Colon (tissue), 2 donors: Measurements from ENCODE around the gene EIF4G3.
A peak's percentile ranks its signal among the peaks of the same experiment; 100 is the strongest.
"Not testable (repeated sequence)": the region's sequence is repeated elsewhere in the genome, so short reads cannot be mapped to it uniquely, and the experiment has no call there.

Experiments
- FAIRE-seq: peaks from 2 replicates; lab custom pipeline; 2012; peaks lifted over from hg19 to GRCh38; lab: Jason Lieb, UNC
- donor health status: control.
- donor health status: control.

EIF4G3 gene

DNA sequence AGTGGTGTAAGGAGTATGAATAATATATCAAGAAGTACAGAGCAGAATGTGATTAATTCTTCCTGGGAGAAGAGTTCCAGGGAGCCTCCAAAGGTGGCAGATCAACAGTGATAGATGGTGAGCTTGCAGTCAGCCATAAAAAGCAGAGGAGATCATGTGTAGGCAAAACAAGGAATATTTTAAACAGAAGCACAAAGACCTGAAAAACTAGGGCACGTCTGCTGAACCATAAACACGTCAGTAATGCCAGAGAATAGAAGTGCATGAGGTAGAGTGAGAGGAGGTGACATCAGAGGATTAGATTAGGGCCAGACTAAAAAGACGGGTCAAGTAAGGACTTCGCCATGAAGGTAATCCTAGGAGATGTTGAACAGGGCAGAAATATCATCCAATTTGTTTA is 151.8 kb downstream of the EIF4G3 start:
- FAIRE-seq: no peak

DNA sequence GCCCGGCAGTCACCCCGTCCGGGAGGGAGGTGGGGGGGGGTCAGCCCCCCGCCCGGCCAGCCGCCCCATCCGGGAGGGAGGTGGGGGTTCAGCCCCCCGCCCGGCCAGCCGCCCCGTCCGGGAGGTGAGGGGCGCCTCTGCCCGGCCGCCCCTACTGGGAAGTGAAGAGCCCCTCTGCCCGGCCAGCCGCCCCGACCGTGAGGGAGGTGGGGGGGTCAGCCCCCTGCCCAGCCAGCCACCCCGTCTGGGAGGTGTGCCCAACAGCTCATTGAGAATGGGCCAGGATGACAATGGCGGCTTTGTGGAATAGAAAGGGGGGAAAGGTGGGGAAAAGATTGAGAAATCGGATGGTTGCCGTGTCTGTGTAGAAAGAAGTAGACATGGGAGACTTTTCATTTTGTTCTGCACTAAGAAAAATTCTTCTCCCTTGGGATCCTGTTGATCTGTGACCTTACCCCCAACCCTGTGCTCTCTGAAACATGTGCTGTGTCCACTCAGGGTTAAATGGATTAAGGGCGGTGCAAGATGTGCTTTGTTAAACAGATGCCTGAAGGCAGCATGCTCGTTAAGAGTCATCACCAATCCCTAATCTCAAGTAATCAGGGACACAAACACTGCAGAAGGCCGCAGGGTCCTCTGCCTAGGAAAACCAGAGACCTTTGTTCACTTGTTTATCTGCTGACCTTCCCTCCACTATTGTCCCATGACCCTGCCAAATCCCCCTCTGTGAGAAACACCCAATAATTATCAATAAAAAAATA is 152.4 kb downstream of the EIF4G3 start:
- not testable (repeated sequence) for FAIRE-seq

DNA sequence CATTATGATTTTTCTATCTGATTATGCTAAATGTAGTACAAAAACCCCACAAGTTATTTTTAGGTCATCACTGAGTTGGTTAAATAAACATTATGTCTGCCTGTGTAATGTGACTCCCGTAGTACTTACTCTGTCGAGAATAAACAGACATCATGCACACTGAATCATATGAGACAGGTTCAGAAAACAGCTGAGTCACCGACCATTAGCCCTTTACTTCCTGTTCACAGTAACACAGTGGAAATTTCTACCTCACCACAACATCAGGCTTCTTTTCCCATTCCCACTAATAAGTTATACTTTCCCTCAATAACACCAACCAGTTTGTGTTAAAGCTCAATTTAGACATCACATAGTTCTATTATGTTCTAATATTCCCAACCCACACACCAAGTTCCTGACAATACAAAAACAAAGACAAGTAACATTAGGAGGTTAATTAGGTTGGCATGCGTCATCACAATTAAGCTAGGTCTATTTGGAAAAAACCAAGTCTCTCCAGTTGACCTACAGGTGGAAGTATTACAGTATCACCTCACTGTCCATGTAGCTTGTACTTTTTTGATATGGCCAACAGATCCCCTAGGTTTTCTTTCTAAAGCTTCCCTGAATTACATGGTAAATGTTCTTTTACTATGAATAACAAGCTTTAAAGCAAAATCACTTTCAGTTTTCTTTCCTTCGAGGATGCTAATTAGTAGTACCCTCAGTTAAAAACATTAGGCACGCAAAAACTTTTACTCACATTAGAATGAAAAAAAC is 154.2 kb downstream of the EIF4G3 start:
- peak; percentile 61 for FAIRE-seq

DNA sequence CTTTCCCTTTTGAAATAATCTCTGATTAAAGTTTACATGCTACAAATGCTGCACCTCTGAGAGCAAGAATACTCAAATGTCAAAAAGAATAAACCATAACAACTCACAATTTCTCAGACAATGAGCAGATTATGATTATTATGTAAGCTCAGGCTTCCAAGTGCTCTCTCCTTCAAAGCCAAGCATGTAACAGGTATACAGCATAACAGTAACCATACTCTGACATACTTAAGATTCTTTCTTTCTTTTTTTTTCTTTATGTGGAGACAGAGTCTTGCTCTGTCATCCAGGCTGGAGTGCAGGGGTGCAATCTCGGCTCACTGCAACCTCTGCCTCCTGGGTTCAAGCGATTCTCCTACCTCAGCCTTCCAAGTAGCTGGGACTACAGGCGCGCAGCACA is 155.4 kb downstream of the EIF4G3 start:
- no peak for FAIRE-seq

DNA sequence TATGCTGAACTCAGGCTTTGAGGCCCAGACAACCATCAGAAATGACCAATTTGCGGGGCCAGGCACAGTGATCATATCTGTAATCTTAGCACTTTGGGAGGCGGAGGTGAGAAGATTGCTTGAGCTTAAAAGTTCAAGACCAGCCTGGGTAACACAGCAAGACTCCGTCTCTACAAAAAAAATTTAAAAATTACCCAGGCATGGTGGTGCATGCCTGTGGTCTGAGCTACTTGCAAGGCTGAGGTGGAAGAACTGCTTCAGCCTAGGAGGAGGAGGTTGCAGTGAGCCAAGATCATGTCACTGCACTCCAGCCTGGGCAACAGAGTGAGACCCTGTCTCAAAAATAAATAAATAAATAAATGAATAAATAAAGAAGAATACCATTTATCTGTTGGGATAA is 156.5 kb downstream of the EIF4G3 start:
- no peak for FAIRE-seq

DNA sequence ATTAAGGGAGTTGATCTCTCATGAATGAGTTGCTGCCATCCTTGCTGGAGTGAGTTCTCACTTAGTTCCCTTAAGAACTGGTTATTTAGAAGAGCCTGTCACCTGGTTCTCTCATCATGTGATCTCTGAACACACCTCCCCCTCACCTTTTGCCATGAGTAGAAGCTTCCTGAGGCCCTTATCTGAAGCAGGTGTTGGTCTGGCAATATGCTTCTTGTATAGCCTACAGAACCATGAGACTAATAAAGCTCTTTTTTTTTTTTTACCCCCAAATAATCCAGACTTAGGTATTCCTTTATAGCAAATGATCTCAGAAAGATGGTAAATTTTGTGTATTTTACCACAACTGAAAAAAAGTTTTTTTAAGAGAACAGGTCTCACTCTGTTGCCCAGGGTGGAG is 158.0 kb downstream of the EIF4G3 start:
- FAIRE-seq: no peak

DNA sequence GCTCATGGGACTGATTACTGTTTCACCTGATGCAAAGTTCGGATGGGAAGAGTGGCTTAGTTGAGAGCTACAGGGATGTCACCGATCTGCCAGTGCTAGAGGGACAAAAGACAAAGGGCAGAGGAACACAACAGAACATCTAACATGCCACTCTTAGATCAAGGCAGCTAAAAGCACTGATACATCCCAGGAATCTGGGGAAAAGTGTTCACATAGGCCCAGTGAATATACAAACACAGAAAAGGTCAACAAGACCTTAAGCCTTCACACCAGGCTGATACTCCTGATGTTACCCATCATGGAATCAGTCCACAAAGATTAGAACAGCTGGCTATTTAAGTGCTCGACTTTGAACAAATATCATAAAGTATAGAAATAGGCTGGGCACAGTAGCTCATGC is 163.2 kb downstream of the EIF4G3 start:
- FAIRE-seq: no peak

DNA sequence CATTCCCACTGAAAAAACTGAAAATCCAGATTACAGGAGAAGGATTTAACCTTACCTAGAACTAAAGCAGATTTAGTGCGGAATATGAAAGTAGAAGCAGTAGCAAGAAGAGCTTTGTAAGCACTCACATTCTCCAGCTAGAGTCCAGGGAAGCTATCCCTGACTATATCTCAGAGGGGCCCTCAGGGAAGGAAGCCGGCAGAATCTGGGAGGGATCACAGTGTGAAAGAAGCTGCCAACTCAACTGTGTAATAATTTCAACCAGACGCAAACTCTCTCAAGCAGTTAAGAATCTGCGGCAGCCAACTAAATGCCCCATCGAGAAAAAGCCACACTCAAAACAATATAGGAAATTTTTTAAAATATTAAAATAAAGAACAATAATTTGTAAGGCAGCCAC is 163.8 kb downstream of the EIF4G3 start:
- FAIRE-seq: no peak

DNA sequence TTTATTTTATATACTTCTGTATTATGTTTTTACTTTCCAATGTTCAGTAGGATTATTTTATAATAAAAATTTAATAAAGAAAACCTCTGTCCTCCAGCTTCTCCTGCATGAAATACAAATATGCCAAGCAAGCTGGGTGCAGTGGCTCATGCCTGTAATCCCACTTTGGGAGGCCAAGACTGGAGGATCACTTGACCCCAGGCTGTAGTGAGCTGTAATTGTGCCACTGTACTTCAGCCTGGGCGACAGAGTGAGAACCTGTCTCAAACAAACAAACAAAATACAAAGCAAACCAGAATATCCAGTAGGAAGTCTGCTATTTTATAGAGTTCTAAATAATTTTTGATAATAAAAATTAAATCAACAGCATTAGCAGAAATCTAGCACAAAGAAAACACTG is 168.8 kb downstream of the EIF4G3 start:
- FAIRE-seq: no peak

DNA sequence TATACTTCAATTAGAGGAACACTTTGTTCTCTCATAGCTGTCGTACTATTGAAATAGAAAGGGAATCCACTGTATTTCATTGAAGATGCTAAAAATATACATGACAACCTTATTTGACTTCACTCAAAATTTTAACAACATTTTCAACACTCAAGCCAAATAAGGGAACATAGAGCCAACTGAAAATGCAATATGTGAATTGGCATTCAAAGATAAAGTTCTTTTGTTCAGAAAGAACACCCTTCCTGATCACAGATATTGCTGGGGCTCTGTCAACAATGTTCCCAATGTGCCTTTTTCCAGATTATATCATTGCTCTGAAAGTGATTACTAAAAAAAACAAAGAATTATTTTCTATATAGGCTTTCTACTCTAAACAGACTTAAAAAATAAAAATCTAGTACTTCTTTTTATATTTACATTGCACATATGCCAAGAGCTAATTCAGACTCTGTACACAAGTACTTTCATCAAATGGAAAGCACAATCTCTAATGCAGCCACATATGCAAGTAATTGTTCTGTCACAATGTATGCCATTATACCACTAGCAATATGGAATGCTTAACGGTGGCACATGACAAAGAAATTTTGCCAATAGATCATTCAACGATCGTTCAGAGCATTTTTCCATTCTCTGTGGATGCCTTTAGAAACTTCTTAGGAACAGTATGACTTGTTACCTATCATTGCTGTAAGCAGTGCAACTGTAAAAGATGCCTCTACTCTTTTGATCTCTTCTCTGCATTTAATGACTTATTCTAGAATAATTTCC is 171.0 kb downstream of the EIF4G3 start:
- no peak for FAIRE-seq

DNA sequence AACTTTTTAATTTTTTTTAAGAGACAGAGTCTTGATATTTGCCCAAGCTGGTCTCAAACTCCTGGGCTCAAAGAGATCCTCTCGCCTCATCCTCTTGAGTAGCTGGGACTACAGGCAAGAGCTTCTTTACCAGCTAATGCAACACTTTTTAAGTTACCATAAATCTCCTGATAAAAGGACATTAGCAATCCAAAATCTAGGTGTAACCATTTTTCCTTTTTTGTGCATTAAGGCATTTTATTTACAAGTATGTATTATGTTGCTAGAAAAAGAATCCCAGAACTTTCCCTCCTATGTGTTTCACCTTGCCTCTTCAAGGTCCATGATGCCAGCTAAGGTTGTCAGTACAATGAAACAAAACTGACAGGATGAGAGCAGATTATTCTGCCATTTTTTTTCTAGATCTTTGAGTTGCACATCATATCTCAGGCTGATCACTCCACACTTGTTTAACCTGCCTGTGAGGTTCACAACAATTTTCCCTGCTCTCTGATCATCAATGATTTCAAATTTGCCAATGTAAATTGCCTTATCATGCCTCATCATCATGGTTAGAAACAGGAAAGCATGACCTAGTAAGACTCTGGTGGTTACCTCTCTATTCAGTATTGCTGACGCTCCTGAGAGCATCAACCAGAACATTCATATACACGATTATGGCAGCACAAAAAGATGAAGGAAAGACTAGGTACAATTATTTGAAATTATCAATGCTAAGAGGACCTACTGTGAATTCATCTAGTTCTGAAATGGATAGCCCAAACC is 173.2 kb downstream of the EIF4G3 start:
- no peak for FAIRE-seq

DNA sequence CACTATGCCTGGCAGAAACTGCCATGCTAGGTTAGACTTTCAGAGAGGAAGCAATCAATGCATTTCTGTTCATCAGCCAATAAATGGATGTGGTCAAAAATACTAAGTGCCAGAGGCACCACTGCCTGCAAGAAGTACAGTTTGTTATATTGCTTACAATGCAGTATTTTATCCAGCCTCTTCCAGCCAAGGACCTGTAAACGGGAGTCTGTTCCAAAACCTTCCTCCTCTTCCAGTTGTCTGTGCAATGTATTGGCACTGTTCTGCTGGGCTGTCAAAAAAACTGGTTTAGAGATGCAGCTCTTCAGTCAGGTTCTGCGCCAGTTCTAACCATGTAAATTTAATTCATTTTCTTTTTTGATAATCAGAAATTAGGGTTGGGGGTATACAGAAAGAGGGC is 175.7 kb downstream of the EIF4G3 start:
- FAIRE-seq: no peak

DNA sequence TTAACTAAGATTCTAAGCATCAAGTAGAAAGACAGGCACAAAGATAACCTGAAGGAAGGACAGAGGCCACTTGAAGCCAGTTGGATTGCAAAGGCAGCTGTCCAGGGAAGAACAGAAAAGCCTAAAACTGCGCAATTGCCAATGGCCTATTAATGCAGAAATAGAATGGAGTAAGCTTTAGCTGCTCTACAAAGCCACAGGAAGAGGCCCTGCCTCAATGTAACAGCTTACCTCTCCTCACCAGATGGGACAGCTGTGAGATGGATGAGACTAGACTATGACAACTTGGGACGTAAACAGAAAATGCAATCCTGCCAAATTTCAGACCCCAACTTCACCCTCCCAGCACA is 176.5 kb downstream of the EIF4G3 start:
- FAIRE-seq: no peak

DNA sequence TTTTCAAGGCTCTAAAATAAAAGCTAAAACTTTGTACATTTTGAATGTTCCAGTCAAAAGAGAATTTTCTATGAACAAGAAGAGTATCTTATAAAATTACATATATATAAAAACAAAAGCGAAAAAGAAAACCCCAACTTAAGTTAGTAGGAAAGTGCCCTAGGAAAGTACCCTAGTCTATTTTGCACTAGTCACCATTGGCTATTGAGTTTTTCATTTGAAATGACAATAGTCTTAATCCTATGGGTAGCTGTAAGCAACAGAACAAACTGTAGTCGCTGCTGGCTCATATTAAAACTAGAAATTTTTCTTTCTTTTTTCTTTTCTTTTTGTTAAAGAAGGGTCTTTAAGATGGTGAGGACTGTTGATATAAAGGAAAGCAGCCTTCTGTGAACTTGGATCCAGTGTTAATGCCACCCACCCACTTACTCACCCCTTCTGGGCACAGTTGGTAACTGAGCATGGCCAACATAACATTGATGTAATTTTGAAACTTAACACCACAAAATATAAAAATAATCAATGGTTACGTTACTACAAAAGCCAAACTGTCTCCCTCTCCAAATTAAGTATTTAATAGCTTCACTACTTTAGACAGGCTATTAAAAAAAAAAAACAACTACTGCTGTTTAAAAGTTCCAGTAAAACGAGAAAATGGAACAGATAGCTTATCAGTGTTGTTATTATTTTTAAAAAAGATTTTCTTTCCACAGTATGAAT is 177.0 kb downstream of the EIF4G3 start:
- no peak for FAIRE-seq

DNA sequence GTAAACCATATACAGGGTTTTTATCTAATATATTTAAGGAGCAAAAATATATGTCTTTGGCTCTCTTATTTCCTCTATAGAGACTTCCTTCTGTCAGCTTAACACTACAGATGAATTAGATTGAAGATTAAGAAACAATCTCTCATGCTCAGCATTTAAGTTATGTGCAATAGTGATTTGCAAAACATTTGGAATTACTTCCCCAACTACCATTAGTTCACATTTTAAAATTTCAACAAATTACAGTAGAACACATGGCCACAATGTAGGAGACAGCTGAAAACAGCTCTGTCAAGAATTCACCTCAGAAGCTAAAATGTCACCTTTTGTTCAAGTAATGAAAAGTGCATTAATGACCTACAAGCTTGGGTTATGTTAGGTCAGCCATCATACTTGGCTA is 177.9 kb downstream of the EIF4G3 start:
- no peak for FAIRE-seq

DNA sequence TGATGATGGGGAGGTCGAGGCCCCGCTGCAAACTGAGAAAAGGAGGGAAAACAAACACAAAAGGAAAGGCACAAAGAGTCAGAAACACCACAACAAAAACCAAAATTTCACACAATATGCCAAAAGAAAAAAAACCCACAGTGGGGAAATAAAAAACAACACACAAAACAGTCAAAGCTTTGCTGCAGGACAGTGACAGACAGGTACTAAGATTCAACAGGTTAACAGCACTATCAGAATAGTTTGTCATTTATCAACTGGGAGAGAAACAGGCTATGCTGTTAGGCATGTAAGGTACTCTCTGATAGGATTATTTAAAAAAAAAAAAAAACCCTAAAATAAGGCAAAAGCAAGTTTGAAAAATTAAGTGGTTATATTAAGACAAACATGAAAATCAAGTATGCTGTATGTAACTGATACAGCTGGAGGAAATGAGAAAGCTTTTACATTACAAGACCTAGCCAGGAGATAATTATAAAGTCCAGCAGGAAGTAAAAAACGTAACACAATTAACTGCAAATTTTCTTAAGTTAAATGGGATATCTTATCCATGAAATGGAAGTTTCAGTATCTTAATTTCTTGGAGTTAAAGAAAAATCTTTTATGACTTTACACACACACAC is 179.0 kb downstream of the EIF4G3 start:
- FAIRE-seq: no peak

DNA sequence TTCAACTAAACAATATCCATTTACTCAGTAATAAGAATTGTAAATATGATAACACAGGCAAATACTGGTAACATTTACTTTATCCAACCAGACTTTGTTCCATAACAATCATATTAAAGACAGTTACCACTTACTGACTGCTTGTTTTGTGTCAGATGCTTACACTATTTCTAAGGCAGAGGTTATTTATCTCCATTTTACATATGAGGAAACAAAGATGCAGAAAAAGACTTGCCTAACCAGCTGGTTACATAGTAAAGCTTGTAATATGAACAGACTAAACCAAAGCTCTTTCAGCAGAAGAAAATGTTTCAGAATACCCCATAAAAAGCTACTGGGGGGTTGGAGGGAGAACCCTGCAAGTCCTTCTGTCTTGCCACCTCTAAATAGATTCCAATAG is 180.1 kb downstream of the EIF4G3 start:
- FAIRE-seq: no peak

DNA sequence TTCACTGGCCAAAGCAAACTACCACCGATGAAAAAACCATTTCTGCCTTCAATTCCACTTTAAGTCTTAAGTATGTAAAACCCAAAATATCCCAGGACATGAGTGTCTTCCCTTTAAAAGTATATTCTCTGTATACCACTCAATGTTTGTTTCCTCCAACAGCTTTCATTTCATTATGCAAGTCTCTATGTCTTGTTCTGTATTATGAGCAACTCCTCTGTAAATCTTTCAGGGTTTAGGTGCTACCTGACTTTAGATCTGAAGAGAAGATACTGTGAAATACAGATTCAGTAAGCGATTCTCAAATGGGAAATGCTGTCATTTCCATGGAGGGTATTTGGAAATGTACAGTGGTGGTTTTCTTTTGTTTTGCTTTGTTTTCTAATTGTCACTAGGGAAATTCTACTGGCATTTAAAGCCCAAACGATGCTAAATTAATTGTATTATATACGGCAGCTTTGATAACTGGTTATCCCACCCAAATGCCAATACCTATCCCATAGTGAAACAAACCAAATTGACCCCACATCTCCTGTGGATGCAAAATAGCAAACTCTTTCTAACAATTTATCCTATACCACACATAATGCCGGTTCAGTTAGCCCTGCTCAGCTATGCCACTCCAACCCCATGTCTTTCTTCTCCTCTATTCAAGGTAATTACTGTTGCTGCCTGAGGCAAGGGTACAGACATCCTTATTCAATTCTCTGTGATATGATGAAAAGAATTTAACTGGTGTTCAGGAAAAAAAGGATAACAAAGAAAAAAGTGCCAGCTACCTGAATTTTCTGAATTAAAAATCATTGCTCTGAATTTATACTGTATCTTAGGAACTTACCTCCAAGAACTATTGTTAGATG is 182.8 kb downstream of the EIF4G3 start:
- no peak for FAIRE-seq

DNA sequence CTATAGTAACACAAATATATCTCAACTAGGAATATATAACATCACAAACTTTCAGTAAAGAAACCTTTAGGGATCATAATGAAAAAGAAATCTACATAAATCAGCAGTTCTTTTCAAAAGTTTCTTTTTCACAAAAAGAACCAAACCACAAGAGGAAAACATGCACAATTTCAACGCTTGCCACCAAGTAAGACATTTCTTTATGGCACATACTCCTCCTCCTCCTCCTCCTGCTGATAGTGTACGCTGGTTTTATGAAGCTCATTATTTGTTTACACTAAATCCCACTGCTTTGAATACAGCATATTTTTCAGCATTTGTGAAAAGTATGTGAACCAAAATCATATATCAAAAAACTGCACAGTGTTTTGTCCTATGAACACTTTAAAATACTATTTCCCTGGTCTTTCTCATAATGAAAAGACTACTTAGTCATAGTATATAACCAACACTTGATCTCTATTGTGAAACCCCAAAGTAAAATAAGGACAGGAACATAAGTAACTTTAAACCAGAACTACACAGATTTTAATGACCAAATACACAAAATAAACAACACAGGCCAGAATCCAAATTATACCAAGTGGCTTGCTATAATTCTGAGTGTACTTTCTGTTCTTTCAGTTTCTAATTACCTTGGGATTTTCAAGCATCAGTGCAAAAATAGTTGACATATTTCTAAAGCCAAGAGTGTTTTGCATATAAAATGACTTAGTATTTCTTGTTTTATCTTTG is 184.2 kb downstream of the EIF4G3 start:
- no peak for FAIRE-seq

DNA sequence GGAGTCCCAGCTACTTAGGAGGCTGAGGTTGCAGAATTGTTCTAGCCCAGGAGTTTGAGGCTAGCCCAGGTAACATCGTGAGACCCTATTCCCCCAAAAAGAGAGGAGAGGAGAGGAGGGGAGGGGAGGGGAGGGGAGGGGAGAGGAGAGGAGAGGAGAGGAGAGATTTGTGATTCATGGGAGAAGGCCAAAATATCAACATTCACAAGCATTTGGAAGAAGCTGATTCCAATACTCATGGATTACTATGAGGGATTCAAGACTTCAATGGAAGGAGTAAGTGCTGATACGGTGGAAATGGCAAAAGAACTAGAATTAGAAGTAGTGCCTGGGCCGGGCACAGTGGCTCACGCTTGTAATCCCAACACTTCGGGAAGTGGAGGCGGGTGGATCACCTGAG is 187.8 kb downstream of the EIF4G3 start:
- no peak for FAIRE-seq
